Kidney (tissue), 14 donors: ENCODE measurements around the gene TFB1M. TPM values are rescaled to one million over a fixed set of nuclear protein-coding genes. Genes with fewer than 3 reads are reported as not detected.

Experiments
- DNase-seq, 5 donors: peaks; one replicate each; pipeline ENCODE4 v3.0.0-alpha.2; 2013 to 2020
- FAIRE-seq: peaks from 2 replicates; lab custom pipeline; 2012; peaks lifted over from hg19 to GRCh38; lab: Jason Lieb, UNC
- H3K27ac ChIP-seq, 2 donors: one replicate each; pipeline ENCODE4 v1.7.0; 2013; ENCODE audit warnings: low read depth in 2 of 2, low read length in 2 of 2, inconsistent platforms in 1 of 2
- H3K27me3 ChIP-seq: one replicate; pipeline ENCODE4 v1.7.1; 2013; ENCODE audit warnings: low read length, inconsistent platforms; ENCODE audit not compliant: control insufficient read depth, insufficient read depth
- H3K36me3 ChIP-seq, 3 donors: one replicate each; pipeline versions ENCODE4 v1.7.0 to v1.7.1; 2013; ENCODE audit warnings: low read length in 3 of 3, control low read depth in 1 of 3, inconsistent platforms in 1 of 3; ENCODE audit not compliant: insufficient read depth in 3 of 3, control insufficient read depth in 2 of 3
- H3K4me1 ChIP-seq, 3 donors: one replicate each; pipeline versions ENCODE4 v1.7.0 to v1.7.1; 2013; ENCODE audit warnings: low read length in 3 of 3, inconsistent platforms in 1 of 3, low read depth in 1 of 3; ENCODE audit not compliant: control insufficient read depth in 2 of 3, insufficient read depth in 2 of 3
- H3K4me3 ChIP-seq, 3 donors: one replicate each; pipeline versions ENCODE4 v1.7.0 to v1.8.1; 2013; ENCODE audit warnings: low read length in 3 of 3, control low read depth in 1 of 3, inconsistent platforms in 1 of 3
- H3K9ac ChIP-seq, 3 donors: one replicate each; pipeline versions ENCODE4 v1.7.0 to v1.7.1; 2013; ENCODE audit warnings: low read length in 3 of 3, control low read depth in 1 of 3, inconsistent platforms in 1 of 3
- H3K9me3 ChIP-seq, 3 donors: one replicate each; pipeline versions ENCODE4 v1.7.0 to v1.7.1; 2013; ENCODE audit warnings: low read length in 3 of 3, control low read depth in 1 of 3, inconsistent platforms in 1 of 3; ENCODE audit not compliant: control insufficient read depth in 2 of 3, insufficient read depth in 1 of 3
- CTCF ChIP-seq: IDR thresholded peaks from 3 replicates; pipeline ENCODE4 v1.5.1; 2012; ENCODE audit warnings: mild to moderate bottlenecking, moderate library complexity, borderline replicate concordance; ENCODE audit not compliant: insufficient read depth; ENCODE audit errors: extremely low read depth
- intact Hi-C: fragments of 100-400 bp; cut with DNase I; formaldehyde crosslinking; loops from one replicate; pipeline ENCODE4 v1.11.1; 2022
- polyA plus RNA-seq: library from polyadenylated mRNA; stranded (reverse); fragments of 350-450 nt; fragmentation: Illumina TruSeq; extraction: RNeasy Lipid Tissue Mini Kit (QIAGEN cat#74804); gene quantifications from one replicate; pipeline ENCODE4 v1.2.3, GENCODE V29; 2014; ENCODE audit warnings: low read depth, low replicate concordance; ENCODE audit not compliant: insufficient read depth
- total RNA-seq: library from RNA; stranded (reverse); fragmentation: NEBNext Ultra II Directional; extraction: Animal tissue kit (Norgen Biotek cat#: 25700); gene quantifications from one replicate; pipeline ENCODE4 v1.2.1, GENCODE V29; 2021
- donor health status: control.
- donor health status: control.
- donor health status: control.
- donor health status: control.
- donor health status: control.
- donor health status: DM: yes; HTN: yes; CAD: no.
- donor health status: Normal renal cell carcinoma (clear cell type).

The TFB1M gene
- total and polyA plus RNA-seq, 2 donors from 2014 or later, result 16.3 to 28.1 TPM

DNA sequence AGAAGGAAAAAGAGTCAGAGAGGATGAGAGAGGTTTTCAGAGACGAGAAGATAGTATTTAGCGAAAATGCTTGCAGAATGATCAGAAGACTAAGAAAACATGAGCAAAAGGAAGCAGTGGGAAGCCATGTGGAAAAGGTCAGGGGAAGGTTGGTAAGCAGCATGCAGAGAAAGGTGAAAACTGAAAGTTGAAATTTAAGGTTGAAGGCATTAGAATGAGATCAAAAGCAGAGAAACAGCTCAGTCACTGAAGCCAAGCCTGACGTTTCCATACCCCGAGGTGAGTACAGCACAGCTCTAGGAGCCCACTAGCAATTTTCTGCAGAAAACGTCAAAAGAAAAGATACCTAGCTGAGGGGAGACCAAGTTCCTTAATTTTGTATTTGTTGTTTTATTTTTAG lies 19.1 kb upstream of the TFB1M start:
- no peaks in the 10 kb centered on the region for H3K27me3 ChIP-seq

DNA sequence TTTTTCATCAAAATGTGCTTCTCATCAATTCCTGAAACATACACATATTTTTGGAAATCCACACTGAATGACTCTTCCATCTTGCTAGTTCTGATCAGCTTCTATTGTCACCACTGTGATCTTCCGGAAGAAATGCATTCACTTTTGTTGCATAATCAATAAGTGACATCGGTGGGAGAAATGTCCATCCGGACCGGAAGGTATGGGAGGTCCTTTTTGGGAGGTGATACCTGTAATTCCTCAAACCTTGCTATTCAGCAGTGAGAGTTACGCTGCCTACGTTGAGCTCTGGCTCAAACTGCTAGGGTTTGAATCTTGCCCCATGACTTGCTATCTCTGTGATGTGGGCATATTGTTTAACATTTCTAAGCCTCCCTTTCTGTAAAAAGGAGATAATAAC lies 16.6 kb upstream of the TFB1M start:
- FAIRE-seq (no peak), DNase-seq (no peak)
- H3K27ac ChIP-seq, result no peak overlapping the region
- TF ChIP-seq CTCF, result no peak
- no peak overlapping the region for H3K4me3 ChIP-seq
- intact Hi-C loops, result no loop called here
- H3K36me3 ChIP-seq, result no peaks in the 10 kb centered on the region
- H3K9ac ChIP-seq, result no peak overlapping the region
- H3K9me3 ChIP-seq, result no peaks in the 10 kb centered on the region
- no peaks in the 10 kb centered on the region for H3K27me3 ChIP-seq
- H3K4me1 ChIP-seq, result no peaks in the 10 kb centered on the region

More for the DNA sequence above, 19.1 kb upstream of the TFB1M start:
- Histone ChIP-seq H3K27ac (no peak overlapping the region), H3K9me3 (no peaks in the 10 kb centered on the region), H3K9ac (no peak overlapping the region), H3K4me3 (no peak overlapping the region), H3K36me3 (no peaks in the 10 kb centered on the region), H3K4me1 (no peaks in the 10 kb centered on the region)
- TF ChIP-seq CTCF, result no peak
- DNase-seq (peak in 2 of 5 donors; percentile 7 to 17), FAIRE-seq (no peak)
- intact Hi-C loops, result no loop called here

- H3K27me3 ChIP-seq, result no peaks in the 10 kb centered on the region
- H3K27ac ChIP-seq, result no peak overlapping the region
- DNase-seq, result no peak
- no peak for TF ChIP-seq CTCF
- H3K36me3 ChIP-seq, result no peaks in the 10 kb centered on the region
- no peak overlapping the region for H3K9ac ChIP-seq
- intact Hi-C loops, result no loop called here
- H3K9me3 ChIP-seq, result no peaks in the 10 kb centered on the region
- no peak for FAIRE-seq
- no peaks in the 10 kb centered on the region for H3K4me1 ChIP-seq
- H3K4me3 ChIP-seq, result no peak overlapping the region
Observed at GRCh38 chr6:155330133-155330734, 15.9 kb upstream of the TFB1M start.
